Activated CD8-positive, alpha-beta memory T cell treated with anti-CD3 and anti-CD28 coated beads for 48 hours (primary cell): Measurements from ENCODE around the gene SNAPC5.

Source experiments
- DNase-seq, 3 experiments: peaks; one replicate each; pipeline ENCODE4 v3.0.0-alpha.2; 2020; ENCODE audit warnings: low read depth in 2 of 3, low spot score in 2 of 3

The SNAPC5 gene

GRCh38 chr15:66459818-66460615 is 37.5 kb downstream of the SNAPC5 start:
- DNase-seq = no peak

GRCh38 chr15:66456211-66456610 is 41.4 kb downstream of the SNAPC5 start:
- DNase-seq = no peak

GRCh38 chr15:66454143-66454542 is 43.4 kb downstream of the SNAPC5 start:
- no peak for DNase-seq

DNA sequence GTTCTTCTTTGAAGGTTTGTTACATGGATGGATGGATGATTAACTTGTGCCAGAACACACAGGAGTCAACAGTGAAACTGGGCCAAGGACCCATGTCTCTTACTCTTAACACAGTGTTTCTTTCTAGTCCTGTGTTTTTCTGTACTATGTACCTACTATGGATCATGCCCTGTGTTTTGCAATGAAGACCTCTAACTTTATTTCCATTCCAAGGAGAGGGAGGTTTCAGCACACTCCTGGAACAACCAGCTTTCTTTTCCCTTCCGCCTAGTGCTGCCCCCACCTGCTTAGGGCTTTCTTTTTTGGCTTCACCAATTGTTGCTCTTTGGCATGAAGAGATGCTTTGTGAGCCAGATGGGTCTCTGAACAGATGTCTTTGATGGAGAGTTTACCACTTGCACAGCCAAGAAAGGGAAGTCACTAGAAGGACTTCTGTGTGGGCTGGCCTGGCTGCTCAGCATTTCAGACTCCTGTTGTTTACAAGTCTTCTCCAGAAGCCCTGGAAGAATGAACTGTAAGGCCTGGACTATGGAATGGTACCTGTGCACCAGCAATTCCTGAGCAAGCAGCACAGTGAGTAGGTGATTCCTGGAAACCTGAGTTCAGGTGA is 44.5 kb downstream of the SNAPC5 start:
- no peak for DNase-seq

GRCh38 chr15:66452420-66452819 is 45.1 kb downstream of the SNAPC5 start:
- DNase-seq = no peak
